ENCODE measurements around the gene GOSR2. TPM values are rescaled to one million over a fixed set of nuclear protein-coding genes. Genes with fewer than 3 reads are reported as not detected.
A peak's percentile ranks its signal among the peaks of the same experiment; 100 is the strongest.

GOSR2 gene
- total RNA-seq, 1 experiment from 2014 or later, result 53.5 TPM

DNA sequence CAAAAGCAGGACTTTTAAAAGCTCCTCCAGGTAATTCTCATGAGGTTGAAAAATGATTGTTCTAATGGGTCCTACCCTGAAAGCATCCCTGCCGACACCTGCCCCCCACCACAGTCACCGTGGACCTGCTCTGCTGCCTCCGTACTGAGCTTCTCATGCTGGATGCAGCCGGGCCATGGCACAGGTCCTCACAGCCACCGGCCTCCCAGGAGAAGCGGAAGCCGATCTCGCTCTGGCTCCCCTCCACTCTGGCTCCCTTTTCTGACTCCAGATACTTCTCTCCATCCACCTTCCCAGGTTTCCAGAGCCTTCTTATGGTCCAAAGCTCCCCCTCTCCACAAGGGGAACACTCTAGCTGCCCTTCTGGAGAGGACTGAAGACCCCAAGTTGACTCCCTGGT is 45.9 kb downstream of the GOSR2 start:
- TF ChIP-seq, protein P1, sequence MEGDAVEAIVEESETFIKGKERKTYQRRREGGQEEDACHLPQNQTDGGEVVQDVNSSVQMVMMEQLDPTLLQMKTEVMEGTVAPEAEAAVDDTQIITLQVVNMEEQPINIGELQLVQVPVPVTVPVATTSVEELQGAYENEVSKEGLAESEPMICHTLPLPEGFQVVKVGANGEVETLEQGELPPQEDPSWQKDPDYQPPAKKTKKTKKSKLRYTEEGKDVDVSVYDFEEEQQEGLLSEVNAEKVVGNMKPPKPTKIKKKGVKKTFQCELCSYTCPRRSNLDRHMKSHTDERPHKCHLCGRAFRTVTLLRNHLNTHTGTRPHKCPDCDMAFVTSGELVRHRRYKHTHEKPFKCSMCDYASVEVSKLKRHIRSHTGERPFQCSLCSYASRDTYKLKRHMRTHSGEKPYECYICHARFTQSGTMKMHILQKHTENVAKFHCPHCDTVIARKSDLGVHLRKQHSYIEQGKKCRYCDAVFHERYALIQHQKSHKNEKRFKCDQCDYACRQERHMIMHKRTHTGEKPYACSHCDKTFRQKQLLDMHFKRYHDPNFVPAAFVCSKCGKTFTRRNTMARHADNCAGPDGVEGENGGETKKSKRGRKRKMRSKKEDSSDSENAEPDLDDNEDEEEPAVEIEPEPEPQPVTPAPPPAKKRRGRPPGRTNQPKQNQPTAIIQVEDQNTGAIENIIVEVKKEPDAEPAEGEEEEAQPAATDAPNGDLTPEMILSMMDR (conservative IDR thresholded peaks at IDR 0.05), result no peak
- H3K9me3 ChIP-seq (ENCODE audit: control insufficient read depth, low read depth, low read length), result no peaks in the 10 kb centered on the region
- no peaks in the 10 kb centered on the region for H3K79me2 ChIP-seq (ENCODE audit: insufficient read depth, low read length)
- no peak overlapping the region for H2BK5ac ChIP-seq (ENCODE audit: insufficient read length, low read length)
- H3K4me1 ChIP-seq (ENCODE audit: insufficient read depth, low read length), result no peaks in the 10 kb centered on the region
- H3K27me3 Mint-ChIP-seq (ENCODE audit: low read depth), result peaks cover 46% of the 10 kb centered on the region
- no peak overlapping the region for H2AK5ac ChIP-seq (ENCODE audit: insufficient read length, low read length)
- no peaks in the 10 kb centered on the region for H3K27me3 ChIP-seq (ENCODE audit: insufficient read depth, low read length)
- H3K36me3 Mint-ChIP-seq (ENCODE audit: insufficient read depth in 1 of 3, low read depth in 3 of 3), result no peaks in the 10 kb centered on the region
- H2BK20ac ChIP-seq (ENCODE audit: low read depth, low read length, poor library complexity, severe bottlenecking), result no peak overlapping the region
- no peak overlapping the region for H3K9ac ChIP-seq (ENCODE audit: extremely low read depth, insufficient read length, low read length)
- H3K4me1 Mint-ChIP-seq, result no peaks in the 10 kb centered on the region
- no peak overlapping the region for H4K5ac ChIP-seq (ENCODE audit: insufficient read length, low read depth, low read length)
- H3K4me3 Mint-ChIP-seq, result no peak overlapping the region
- no peak overlapping the region for H4K91ac ChIP-seq (ENCODE audit: insufficient read length, low read depth, low read length)
- H3K56ac ChIP-seq (ENCODE audit: insufficient read length, low read depth, low read length), result no peak overlapping the region
- H2BK12ac ChIP-seq (ENCODE audit: insufficient read length, low read depth, low read length), result no peak overlapping the region
- H3K23ac ChIP-seq (ENCODE audit: insufficient read length, low read depth, low read length), result no peak overlapping the region
- no peaks in the 10 kb centered on the region for H3K23me2 ChIP-seq (ENCODE audit: insufficient read length, low read depth, low read length, poor library complexity, severe bottlenecking)
- H3K9me3 Mint-ChIP-seq, result no peaks in the 10 kb centered on the region
- no peak overlapping the region for H3K14ac ChIP-seq (ENCODE audit: insufficient read depth, low read length)
- no peak overlapping the region for H2BK120ac ChIP-seq (ENCODE audit: low read depth, low read length, poor library complexity, severe bottlenecking)
- H3K27ac Mint-ChIP-seq, result peak overlapping the region in 1 of 3 experiments; percentile 32; a peak in 1 of 7 replicates
- no peaks in the 10 kb centered on the region for H3K79me1 ChIP-seq (ENCODE audit: insufficient read depth, low read depth, low read length, poor library complexity, severe bottlenecking)
- no CpG with 5 or more reads among the region's 8 CpGs for WGBS (ENCODE audit: extremely low coverage, insufficient read length, low lambda C conversion rate)
- H3T11ph ChIP-seq (ENCODE audit: low read length), result no peak overlapping the region
- no peak overlapping the region for H3K27ac ChIP-seq (ENCODE audit: insufficient read length, low read depth, low read length)
- no peak overlapping the region for H2BK15ac ChIP-seq (ENCODE audit: low read depth, low read length)
- no peak for DNase-seq
- H3K18ac ChIP-seq (ENCODE audit: insufficient read length, low read depth, low read length), result no peak overlapping the region
- H4K8ac ChIP-seq (replicated peaks; ENCODE audit: insufficient read length, low read depth, low read length), result no peak overlapping the region
- H3K4me2 ChIP-seq (ENCODE audit: insufficient read depth, insufficient read length, low read length), result no peak overlapping the region
- H2AFZ ChIP-seq (ENCODE audit: low read length), result no peak overlapping the region
- H4K20me1 ChIP-seq (ENCODE audit: control insufficient read depth, insufficient read depth, insufficient read length), result no peaks in the 10 kb centered on the region
- H3K4ac ChIP-seq (ENCODE audit: low read depth, low read length), result no peak overlapping the region

All from H9 (cell line).